GM03348 (cell line): ENCODE measurements around the gene KCNQ1.

Experiments used
- DNase-seq: peaks from one replicate; pipeline ENCODE4 v3.0.0; 2012; ENCODE audit warnings: low spot score

Gene KCNQ1

GRCh38 chr11:2747248-2748027 is 302.6 kb downstream of the KCNQ1 start:
- DNase-seq: no peak

GRCh38 chr11:2748061-2748813 is 303.4 kb downstream of the KCNQ1 start:
- DNase-seq: no peak

GRCh38 chr11:2748814-2749554 is 304.2 kb downstream of the KCNQ1 start:
- DNase-seq: no peak

- DNase-seq: no peak
Observed at GRCh38 chr11:2750101-2750681, 305.4 kb downstream of the KCNQ1 start.

- DNase-seq: no peak
Observed at GRCh38 chr11:2750682-2751522, 306.1 kb downstream of the KCNQ1 start.

GRCh38 chr11:2751523-2752203 is 306.9 kb downstream of the KCNQ1 start:
- DNase-seq: no peak

GRCh38 chr11:2752204-2752770 is 307.5 kb downstream of the KCNQ1 start:
- no peak for DNase-seq

- DNase-seq: no peak
Observed at GRCh38 chr11:2752923-2753322, 308.1 kb downstream of the KCNQ1 start.

- DNase-seq: no peak
Observed at GRCh38 chr11:2754008-2754407, 309.2 kb downstream of the KCNQ1 start.

- DNase-seq: no peak
Observed at GRCh38 chr11:2755071-2755470, 310.3 kb downstream of the KCNQ1 start.

- no peak for DNase-seq
Observed at GRCh38 chr11:2758751-2759150, 313.9 kb downstream of the KCNQ1 start.

GRCh38 chr11:2759228-2760195 is 314.7 kb downstream of the KCNQ1 start:
- no peak for DNase-seq

- no peak for DNase-seq
Observed at GRCh38 chr11:2760196-2760871, 315.5 kb downstream of the KCNQ1 start.

- no peak for DNase-seq
Observed at GRCh38 chr11:2761131-2762030, 316.6 kb downstream of the KCNQ1 start.

- no peak for DNase-seq
Observed at GRCh38 chr11:2762031-2762380, 317.2 kb downstream of the KCNQ1 start.

GRCh38 chr11:2762451-2762850 is 317.6 kb downstream of the KCNQ1 start:
- no peak for DNase-seq

- DNase-seq: no peak
Observed at GRCh38 chr11:2763984-2764383, 319.2 kb downstream of the KCNQ1 start.

- no peak for DNase-seq
Observed at GRCh38 chr11:2765491-2765890, 320.7 kb downstream of the KCNQ1 start.
